Stomach smooth muscle (tissue), 2 donors: ENCODE data around the gene ITIH2.

ENCODE experiments used
- H3K27ac ChIP-seq: one replicate; pipeline ENCODE4 v1.7.0; 2013; ENCODE audit warnings: mild to moderate bottlenecking, low read length, inconsistent platforms
- H3K27me3 ChIP-seq, 2 donors: one replicate each; pipeline ENCODE4 v1.7.0; 2013; ENCODE audit warnings: low read length in 2 of 2; ENCODE audit not compliant: insufficient read depth in 2 of 2, control insufficient read depth in 1 of 2
- H3K36me3 ChIP-seq, 2 donors: one replicate each; pipeline ENCODE4 v1.7.0; 2013; ENCODE audit warnings: low read length in 2 of 2; ENCODE audit not compliant: control insufficient read depth in 2 of 2, insufficient read depth in 2 of 2
- H3K4me1 ChIP-seq: one replicate; pipeline ENCODE4 v1.7.0; 2013; ENCODE audit warnings: low read length; ENCODE audit not compliant: control insufficient read depth, insufficient read depth
- H3K4me3 ChIP-seq, 2 donors: one replicate each; pipeline ENCODE4 v1.7.0; 2013; ENCODE audit warnings: low read length in 2 of 2
- H3K9ac ChIP-seq, 2 donors: one replicate each; pipeline ENCODE4 v1.7.0; 2013; ENCODE audit warnings: low read length in 2 of 2, mild to moderate bottlenecking in 1 of 2
- H3K9me3 ChIP-seq, 2 donors: one replicate each; pipeline ENCODE4 v1.7.0; 2013; ENCODE audit warnings: low read length in 2 of 2; ENCODE audit not compliant: control insufficient read depth in 2 of 2
- donor health status: healthy.
- donor health status: Pancreatic carcinoma.

ITIH2 gene

GRCh38 chr10:7786430-7786829 lies 83.3 kb downstream of the ITIH2 start:
- no peak overlapping the region for H3K9ac ChIP-seq

GRCh38 chr10:7787150-7787856 lies 84.2 kb downstream of the ITIH2 start:
- H3K9ac ChIP-seq, result peak overlapping the region; percentile 86 to 94
- H3K27me3 ChIP-seq, result no peaks in the 10 kb centered on the region
- no peaks in the 10 kb centered on the region for H3K9me3 ChIP-seq
- no peaks in the 10 kb centered on the region for H3K36me3 ChIP-seq
- peak overlapping the region; percentile 43 for H3K27ac ChIP-seq
- H3K4me1 ChIP-seq, result peaks cover 28% of the 10 kb centered on the region
- peak overlapping the region; percentile 96 to 98 for H3K4me3 ChIP-seq

More at GRCh38 chr10:7786430-7786829, 83.3 kb downstream of the ITIH2 start:
- H3K27ac ChIP-seq, result no peak overlapping the region
- H3K27me3 ChIP-seq, result no peaks in the 10 kb centered on the region
- peak overlapping the region in 1 of 2 donors; percentile 98 for H3K4me3 ChIP-seq
- no peaks in the 10 kb centered on the region for H3K36me3 ChIP-seq
- peaks cover 28% of the 10 kb centered on the region for H3K4me1 ChIP-seq
- no peaks in the 10 kb centered on the region for H3K9me3 ChIP-seq

GRCh38 chr10:7787857-7788638 lies 84.9 kb downstream of the ITIH2 start, which contains the start of the genes ATP5F1C and KIN:
Gene ATP5F1C (plus strand): TSS chr10:7788177. CDS start chr10:7788208, 31 bp downstream.
Gene KIN (minus strand): TSS chr10:7787993. CDS start chr10:7787933, 60 bp downstream.
- Histone ChIP-seq H3K4me3 (peak within 1 kb of the TSS; percentile 98), H3K36me3 (no peaks in the 10 kb centered on the region), H3K9me3 (no peaks in the 10 kb centered on the region), H3K27ac (peak within 1 kb of the TSS; percentile 77), H3K27me3 (no peaks in the 10 kb centered on the region), H3K9ac (peak within 1 kb of the TSS; percentile 86 to 94), H3K4me1 (peaks cover 28% of the 10 kb centered on the region)

DNA sequence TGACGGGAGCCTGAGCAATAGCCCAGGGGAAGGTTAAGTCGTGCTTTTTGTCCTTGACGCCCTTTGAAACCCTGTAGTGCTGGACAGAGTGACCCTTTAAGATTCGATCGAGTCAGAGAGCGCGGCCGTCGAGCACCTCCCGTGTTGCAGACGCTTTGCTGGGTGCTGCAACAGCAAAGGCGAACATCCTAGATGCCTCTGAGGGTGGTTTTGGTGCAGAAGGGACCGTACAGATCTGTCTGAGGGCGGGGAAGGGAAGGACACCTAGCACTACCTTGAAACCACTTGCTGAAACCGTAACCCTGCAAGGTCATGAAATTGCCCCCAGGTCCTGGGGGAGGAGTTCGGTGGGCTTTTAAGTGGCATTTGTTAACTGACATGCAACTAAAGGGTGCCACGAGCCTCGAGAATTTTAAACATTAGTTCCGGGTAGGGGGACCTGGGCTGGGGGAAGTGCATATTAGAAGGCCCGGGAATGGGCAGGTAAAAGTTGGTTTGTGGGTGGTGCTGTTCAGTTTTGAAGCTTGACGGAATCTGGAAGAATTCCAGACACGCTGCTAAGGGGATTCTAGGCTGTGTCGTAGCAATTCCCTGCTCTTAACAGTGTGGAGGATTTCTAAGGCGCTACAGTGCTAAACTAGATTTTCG lies 85.6 kb downstream of the ITIH2 start:
- Histone ChIP-seq H3K9ac (peak overlapping the region; percentile 86 to 94), H3K4me3 (peak overlapping the region; percentile 98), H3K27me3 (no peaks in the 10 kb centered on the region), H3K9me3 (no peaks in the 10 kb centered on the region), H3K27ac (peak overlapping the region; percentile 77), H3K4me1 (peaks cover 28% of the 10 kb centered on the region), H3K36me3 (no peaks in the 10 kb centered on the region)

- H3K36me3 ChIP-seq, result no peaks in the 10 kb centered on the region
- no peaks in the 10 kb centered on the region for H3K27me3 ChIP-seq
- peak overlapping the region; percentile 98 for H3K4me3 ChIP-seq
- peak overlapping the region; percentile 86 to 94 for H3K9ac ChIP-seq
- peaks cover 28% of the 10 kb centered on the region for H3K4me1 ChIP-seq
- H3K9me3 ChIP-seq, result no peaks in the 10 kb centered on the region
- no peak overlapping the region for H3K27ac ChIP-seq
Measured at GRCh38 chr10:7789390-7789789, 86.3 kb downstream of the ITIH2 start.

DNA sequence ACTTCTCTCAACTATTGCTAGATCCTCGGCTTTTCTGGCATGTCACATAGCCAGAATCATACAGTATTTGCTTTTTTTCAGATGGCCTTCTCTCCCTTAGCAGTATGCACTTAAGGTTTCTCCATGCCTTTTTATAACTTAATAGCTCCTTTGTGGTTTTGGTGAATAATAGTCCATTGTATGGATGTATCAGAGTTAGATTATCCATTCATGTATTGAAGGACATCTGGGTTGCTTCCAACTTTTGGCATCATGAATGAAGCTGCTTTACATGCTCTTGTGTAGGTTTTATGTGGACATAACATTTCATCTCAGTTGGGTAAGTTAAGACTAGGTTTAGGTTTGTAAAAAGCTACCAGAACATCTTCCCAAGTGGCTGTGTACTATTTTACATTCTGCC lies 89.4 kb downstream of the ITIH2 start:
- Histone ChIP-seq H3K4me1 (peaks cover 15% of the 10 kb centered on the region), H3K9ac (no peak overlapping the region), H3K9me3 (no peaks in the 10 kb centered on the region), H3K27ac (no peak overlapping the region), H3K27me3 (no peaks in the 10 kb centered on the region), H3K4me3 (no peak overlapping the region), H3K36me3 (peaks cover 2 to 7% of the 10 kb centered on the region in 2 donors)

DNA sequence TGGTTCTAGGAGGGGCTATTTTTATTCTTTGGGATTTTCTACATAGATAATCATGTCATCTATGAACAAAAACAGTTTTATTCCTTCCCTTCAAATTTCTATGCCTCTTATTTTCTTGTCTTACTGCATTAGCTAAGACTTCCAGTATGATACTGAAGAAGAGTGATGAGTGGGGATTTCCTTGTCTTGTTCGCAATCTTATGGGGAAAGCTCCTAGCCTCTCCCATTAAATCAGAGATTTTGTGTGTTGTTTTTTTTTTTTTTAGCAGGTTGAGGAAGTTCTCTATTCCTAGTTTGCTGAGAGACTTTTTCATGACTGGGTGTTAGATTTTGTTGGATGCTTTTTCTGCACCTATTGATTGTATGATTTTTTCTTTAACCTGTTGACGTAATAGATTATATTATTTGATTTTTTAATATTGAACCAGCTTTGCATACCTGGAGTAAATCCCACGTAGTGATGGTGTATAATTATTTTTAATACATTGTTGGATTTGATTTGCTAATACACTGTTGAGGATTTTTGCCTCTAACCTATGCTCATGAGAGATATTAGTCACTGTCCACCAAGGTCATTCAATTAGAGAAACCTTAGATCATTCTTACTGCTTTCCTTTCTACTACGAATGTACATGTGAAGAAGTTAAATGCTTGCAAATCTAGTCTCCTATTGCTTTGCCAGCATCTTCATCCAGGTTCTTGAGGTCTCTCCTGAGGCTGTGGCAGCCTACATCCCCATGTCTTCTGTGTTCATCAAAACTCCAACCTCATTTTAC lies 91.3 kb downstream of the ITIH2 start:
- Histone ChIP-seq H3K4me3 (no peak overlapping the region), H3K27me3 (no peaks in the 10 kb centered on the region), H3K36me3 (peaks cover 10 to 15% of the 10 kb centered on the region in 2 donors), H3K27ac (no peak overlapping the region), H3K9me3 (no peaks in the 10 kb centered on the region), H3K4me1 (peaks cover 5% of the 10 kb centered on the region), H3K9ac (no peak overlapping the region)

DNA sequence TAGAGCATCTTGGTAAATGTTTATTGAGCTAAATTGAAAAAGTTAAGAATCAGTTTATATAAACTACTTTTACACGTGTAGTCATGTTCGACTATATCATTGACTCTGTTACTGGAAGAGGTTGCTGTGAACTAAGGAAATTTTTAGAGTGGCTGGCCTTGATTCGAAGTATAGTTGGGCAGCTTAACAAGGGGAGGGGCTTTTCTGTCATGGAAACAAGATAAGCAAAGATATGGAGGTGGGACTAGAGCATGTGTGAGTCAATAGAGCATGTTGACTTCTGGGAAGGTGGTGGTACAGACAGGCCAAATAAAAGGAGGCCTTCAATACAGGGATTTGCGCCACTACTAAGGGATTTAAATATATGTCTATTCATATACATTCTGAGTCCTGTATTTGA lies 92.5 kb downstream of the ITIH2 start:
- Histone ChIP-seq H3K4me3 (no peak overlapping the region), H3K9me3 (no peaks in the 10 kb centered on the region), H3K4me1 (peaks cover 1% of the 10 kb centered on the region), H3K36me3 (peaks cover 17 to 18% of the 10 kb centered on the region in 2 donors), H3K9ac (no peak overlapping the region), H3K27ac (no peak overlapping the region), H3K27me3 (no peaks in the 10 kb centered on the region)

- Histone ChIP-seq H3K9me3 (no peaks in the 10 kb centered on the region), H3K4me3 (no peak overlapping the region), H3K27me3 (no peaks in the 10 kb centered on the region), H3K9ac (no peak overlapping the region), H3K36me3 (peaks cover 28 to 37% of the 10 kb centered on the region in 2 donors), H3K27ac (no peak overlapping the region), H3K4me1 (no peaks in the 10 kb centered on the region)
Measured at GRCh38 chr10:7797582-7797981, 94.5 kb downstream of the ITIH2 start.
